Panc1 (cell line): ENCODE data around the gene UNKL.

Experiments used
- CTCF ChIP-seq: fragments of 450-650 bp; IDR thresholded peaks from 2 replicates; pipeline ENCODE4 v1.5.1; 2017; ENCODE audit warnings: mild to moderate bottlenecking
- POLR2AphosphoS5 ChIP-seq: IDR thresholded peaks from 2 replicates; pipeline ENCODE4 v1.6.1; 2012; ENCODE audit warnings: mild to moderate bottlenecking, low read depth, low read length, moderate library complexity
- SIN3A ChIP-seq: IDR thresholded peaks from 2 replicates; pipeline ENCODE4 v1.6.1; 2012; ENCODE audit warnings: low read depth, mild to moderate bottlenecking, low read length, moderate library complexity, borderline replicate concordance; ENCODE audit not compliant: insufficient read depth
- TCF7L2 ChIP-seq: IDR thresholded peaks from 2 replicates; pipeline ENCODE4 v1.6.1; 2011; ENCODE audit warnings: mild to moderate bottlenecking, low read depth, low read length, inconsistent platforms

GRCh38 chr16:1397779-1398178 lies 16.7 kb downstream of the UNKL start:
- TF ChIP-seq CTCF = no peak
- no peak for TF ChIP-seq POLR2AphosphoS5
- TF ChIP-seq SIN3A = no peak
- no peak for TF ChIP-seq TCF7L2
